ENCODE data around the gene DOCK8. TPM values are rescaled to one million over a fixed set of nuclear protein-coding genes. Genes with fewer than 3 reads are reported as not detected.
A peak's percentile ranks its signal among the peaks of the same experiment; 100 is the strongest.
"Not testable (repeated sequence)": the region's sequence is repeated elsewhere in the genome, so short reads cannot be mapped to it uniquely, and the experiment has no call there.

Gene DOCK8
- polyA plus RNA-seq, 5 donors = 6.2 to 8.4 (median 7.0) TPM

- DNase-seq = no peak
Observed at GRCh38 chr9:363274-363612, 148.6 kb downstream of the DOCK8 start.

GRCh38 chr9:365436-365835 is 150.8 kb downstream of the DOCK8 start:
- DNase-seq = no peak

DNA sequence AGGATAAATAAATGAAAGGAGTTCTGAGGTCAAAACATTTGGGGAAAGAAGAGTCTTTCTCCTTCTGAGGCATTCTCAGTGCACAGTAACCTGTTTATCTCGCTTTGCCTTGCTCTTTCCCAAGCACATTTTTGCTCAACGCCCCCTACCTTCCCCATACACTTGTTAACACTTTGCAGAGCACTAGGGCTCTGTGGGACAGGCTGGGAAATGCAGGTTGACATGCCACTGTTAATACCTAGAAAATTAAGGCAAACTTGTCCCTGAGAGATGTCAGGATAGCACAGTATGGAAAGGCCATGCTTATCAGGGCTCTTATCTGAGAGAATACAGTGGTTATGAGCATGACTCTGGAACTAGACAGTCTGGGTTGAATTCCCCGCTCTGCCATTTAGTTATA is 152.0 kb downstream of the DOCK8 start:
- DNase-seq = no peak

DNA sequence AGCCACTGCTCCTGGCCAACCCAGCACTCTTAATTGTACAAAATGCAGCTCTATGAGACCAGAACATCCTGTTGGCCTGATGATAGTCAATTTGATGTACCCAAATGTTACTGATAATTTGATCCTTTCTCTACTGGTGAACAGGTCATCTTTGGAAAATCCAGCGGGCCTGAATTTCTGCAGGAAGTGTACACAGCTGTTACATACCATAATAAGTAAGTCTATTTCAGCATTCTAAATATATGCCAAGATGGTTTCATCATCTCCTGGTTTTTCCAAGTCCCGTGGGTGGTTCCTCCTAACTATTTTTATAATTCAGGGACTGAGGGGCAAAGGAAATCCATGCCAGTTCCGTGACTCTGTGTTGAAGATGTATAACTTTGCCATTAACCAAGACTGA is 155.4 kb downstream of the DOCK8 start:
- no peak for DNase-seq

DNA sequence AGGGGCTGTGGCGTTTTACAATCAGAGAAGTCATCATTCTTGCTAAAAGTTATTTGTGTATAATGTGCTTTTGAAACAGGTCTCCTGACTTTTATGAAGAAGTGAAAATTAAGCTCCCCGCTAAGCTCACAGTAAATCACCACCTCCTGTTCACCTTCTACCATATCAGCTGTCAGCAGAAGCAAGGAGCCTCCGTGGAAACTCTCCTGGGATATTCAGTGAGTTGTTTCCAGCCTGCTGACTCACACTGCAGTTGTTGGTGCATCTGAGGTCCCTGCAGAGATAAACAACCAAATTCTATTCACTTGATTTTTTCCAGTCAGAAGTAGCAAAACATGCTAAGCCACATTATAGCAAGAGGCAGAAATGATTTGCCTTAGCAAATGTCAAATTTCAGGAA is 156.7 kb downstream of the DOCK8 start:
- no peak for DNase-seq

DNA sequence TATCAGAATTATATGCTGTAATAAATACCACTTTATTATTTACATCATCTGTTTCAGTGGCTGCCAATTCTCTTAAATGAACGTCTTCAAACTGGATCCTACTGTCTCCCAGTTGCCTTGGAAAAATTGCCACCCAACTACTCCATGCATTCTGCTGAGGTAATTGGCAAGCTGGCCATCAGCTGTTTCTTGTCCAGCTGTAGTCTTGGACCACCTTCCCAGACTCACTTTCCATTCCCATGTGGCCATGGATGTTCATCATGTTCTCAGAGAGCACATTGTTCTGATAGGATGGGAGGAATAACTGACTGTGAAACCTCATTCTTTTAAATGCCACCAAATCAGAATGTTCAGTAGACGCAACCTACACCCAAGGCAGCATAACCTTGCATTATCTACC is 157.5 kb downstream of the DOCK8 start:
- DNase-seq = no peak

DNA sequence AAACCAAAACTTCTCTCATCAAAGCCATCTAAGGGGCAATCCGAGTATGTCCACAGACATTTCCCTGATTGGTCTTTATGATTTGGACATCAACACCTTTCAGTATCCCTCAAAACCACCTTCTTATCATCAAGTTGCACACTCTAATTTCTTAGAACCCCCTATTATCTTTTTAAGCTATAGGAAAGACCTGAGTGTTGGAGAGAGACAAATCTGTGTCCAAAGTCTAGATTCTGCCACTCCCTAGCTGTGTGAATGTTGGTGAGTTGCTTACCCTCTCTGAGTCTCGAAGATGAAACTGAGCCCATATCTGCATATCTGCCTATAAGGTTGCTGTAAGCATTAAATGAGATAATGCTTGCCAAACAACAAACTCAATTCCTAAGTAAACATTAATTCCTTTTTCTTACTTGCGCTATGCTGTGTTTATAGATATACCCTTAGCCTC is 159.1 kb downstream of the DOCK8 start:
- DNase-seq = no peak

DNA sequence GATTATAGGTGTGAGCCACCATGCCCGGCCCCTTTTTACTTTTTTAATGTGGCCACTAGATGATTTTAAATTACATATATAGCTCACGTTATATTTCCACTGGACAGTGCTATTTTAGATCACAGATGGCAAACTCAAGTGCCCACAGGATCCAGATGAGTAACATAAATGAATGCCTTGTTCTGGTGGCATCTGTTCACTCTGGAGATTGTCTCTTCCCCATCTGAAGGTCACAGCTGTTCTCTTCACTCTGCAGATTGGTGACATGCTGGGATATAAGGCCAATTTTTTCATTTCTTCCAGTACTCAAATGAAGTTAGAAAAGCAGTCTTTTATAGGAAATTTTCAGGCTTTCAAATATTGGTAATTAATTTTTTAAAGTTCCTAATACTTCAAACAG is 160.1 kb downstream of the DOCK8 start:
- DNase-seq = no peak

- no peak for DNase-seq
Observed at GRCh38 chr9:376115-376514, 161.4 kb downstream of the DOCK8 start.

DNA sequence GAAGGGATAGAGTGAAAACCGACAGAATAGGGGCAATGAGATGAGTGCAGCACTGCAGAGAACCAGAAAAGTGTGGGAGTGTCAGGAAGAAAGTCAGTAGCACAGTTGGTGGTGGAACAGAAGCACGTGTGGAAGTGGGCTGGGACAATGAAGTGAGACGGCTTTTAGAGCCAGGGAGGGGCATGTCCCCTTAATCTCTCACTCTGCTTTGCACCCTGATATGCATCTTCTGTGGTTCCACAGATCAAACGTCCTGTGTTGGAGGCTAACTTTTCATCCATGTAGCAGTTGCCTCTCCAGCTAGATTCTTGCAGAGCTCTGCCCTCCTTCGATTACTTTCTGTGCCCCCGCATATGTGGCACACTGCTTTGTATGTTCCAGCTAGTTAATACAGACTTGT is 163.6 kb downstream of the DOCK8 start:
- no peak for DNase-seq

DNA sequence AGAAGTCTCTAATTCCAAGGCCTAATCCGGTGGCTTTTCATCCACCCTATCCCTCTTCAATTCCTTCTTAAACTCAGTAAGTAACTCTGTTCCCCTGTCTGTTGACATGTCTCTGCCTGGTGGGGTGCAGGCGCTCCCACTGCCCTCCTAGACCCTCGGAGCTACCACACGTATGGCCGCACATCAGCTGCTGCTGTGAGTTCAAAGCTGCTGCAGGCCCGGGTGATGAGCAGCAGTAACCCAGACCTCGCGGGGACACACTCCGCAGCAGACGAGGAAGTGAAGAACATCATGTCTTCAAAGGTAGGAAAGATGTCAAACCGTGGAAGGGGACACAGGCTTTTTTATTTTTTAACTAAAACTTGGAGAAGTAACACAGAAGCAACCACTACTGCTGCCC is 167.7 kb downstream of the DOCK8 start:
- DNase-seq = no peak

DNA sequence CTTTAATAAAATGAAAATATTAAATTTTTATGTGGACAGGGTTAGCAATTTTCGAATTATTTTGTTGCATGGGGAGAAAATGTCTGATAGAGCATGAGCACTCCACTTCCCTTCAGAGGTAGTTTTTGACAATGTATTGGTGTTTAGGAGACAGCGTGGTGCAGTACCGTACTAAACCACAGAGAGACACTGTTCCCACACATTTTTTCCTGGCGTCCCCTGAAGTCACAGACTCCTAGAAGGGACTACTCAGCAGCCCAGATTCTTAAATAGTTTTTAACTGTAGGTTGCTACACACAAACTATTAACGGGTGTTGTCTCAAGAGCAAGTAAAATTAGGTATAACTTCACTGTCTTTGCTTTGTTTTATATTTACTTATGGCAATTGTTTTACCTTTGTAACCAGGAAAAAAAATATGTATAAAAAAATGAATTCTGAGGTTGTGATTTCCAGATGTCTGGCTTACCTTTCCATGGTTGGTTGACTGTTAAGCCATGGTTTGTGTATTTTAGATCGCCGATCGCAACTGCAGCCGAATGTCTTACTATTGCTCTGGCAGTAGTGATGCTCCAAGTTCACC is 171.2 kb downstream of the DOCK8 start:
- peak; percentile 49 to 73 for DNase-seq

GRCh38 chr9:389159-389558 is 174.5 kb downstream of the DOCK8 start:
- no peak for DNase-seq

- DNase-seq = no peak
Observed at GRCh38 chr9:389758-390157, 175.1 kb downstream of the DOCK8 start.

GRCh38 chr9:392077-392804 is 177.6 kb downstream of the DOCK8 start:
- no peak for DNase-seq

GRCh38 chr9:394347-395052 is 179.8 kb downstream of the DOCK8 start:
- no peak for DNase-seq

- DNase-seq = no peak
Observed at GRCh38 chr9:396396-396795, 181.7 kb downstream of the DOCK8 start.

DNA sequence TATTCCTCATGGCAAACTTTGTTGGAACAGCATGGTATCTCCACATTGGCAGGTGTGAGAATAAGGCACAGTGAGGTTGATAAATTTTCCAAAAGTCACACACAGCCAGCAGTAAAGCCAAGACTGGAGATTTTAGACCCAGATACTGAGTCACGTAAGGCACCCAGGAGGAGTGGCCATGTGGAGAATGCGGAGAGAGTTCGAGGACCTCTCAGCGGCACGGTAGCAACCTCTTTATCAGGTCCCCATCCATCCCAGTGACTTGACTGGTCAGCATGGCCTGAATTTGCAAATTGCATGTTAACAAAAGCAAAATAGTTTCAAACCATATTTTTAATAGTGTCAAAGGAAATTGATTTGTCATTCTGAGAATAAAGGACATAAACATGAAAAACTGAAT is 183.4 kb downstream of the DOCK8 start:
- no peak for DNase-seq

DNA sequence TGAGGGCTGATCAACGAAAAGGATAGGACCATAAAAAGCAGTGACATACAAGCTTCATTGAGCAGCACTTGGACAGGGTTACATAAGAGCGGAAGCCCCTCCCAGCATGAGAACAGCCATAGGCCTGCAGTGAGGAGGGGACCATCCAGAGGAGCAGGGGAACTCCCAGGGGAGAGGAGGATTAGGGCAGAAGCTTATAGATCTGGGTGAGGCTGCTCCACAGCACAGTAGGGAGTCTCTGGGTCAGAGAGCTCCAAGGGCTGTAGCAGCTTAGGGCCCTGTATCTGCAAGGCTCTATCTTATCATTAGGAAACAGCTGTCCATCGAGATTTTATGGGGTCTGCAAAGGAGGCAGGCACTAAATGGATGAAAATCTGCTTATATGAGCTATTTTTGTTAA is 186.6 kb downstream of the DOCK8 start:
- no peak for DNase-seq

DNA sequence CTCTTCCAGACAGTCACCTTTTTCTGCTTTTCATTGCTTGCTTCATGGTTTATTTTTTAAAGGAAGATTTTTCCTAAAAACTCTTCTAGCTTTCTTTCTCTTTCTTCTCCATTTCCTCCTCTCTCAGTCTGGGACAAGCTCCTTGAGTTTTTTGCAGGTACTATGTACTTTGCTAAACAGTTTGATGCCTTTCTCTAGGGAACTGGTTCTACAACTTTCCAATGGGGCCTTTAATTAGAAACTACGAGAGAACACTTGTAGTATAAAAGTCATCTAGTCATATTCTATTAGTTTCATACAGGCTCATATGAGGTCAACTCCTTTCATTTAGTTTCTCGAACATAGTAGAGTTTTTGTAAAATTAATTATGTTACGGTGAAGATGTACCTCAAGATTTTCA is 189.6 kb downstream of the DOCK8 start:
- peak in 1 of 2 donors; percentile 38 for DNase-seq

DNA sequence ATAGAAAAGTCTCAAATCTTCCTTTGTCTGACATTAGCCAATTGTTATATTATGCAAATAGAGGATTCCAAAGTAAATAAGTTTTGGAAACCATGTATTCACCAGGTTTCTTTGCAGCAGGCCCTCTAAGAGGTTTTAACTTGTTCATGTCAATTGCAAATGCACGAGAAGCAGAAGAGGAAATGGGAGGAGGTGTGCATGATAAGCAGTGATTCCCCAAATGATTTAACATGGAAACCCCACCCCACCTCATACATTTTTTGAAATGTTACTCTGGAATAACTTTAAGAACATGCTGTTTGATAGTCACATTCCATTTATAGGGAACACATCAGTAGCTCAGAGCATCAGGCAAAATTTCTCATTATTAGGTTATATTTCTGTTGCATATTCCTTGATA is 190.7 kb downstream of the DOCK8 start:
- DNase-seq = no peak

DNA sequence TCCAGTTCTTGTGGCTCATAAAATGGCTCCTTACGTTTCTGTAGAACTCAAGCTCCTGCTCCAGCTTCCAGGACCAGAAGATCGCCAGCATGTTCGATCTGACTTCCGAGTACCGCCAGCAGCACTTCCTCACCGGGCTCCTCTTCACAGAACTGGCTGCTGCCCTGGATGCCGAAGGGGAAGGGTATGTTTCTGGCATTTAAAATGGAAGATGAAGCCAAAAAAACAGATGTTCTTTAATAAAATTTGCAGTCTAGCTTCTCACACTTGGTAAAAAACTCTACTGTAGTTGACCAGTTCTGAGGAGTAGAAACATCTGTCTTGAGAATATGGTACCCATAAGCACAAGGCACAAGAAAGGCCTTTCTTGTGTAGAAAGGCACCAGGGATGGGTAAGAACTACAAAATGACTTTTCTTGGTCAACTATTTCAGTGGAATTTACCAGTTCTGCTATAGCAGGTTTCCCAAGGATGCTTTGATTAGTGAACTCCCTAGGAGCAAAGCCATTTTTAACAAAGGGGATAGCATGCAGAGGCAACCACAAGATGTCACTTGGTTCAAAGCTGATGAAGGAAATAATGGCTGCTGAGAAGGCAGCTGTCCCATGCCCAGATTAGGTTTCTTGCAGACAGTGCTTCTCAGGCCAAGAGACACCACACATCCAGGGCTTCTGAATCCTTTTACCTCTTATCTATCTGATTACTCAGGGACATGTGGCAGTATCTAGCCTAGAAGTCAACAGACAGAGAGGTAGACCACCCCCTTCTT is 192.4 kb downstream of the DOCK8 start:
- DNase-seq = peak; percentile 31 to 34

GRCh38 chr9:409655-410054 is 195.0 kb downstream of the DOCK8 start:
- DNase-seq = not testable (repeated sequence)
